ENCODE results near the gene FAM200C. TPM values are rescaled to one million over a fixed set of nuclear protein-coding genes. Genes with fewer than 3 reads are reported as not detected.

FAM200C gene
- total and polyA plus RNA-seq, 10 of the 15 experiments (the other 5 are each of a cell fraction or from before 2014, with no cell fraction given), result 1.0 to 5.4 (median 2.2) TPM

DNA sequence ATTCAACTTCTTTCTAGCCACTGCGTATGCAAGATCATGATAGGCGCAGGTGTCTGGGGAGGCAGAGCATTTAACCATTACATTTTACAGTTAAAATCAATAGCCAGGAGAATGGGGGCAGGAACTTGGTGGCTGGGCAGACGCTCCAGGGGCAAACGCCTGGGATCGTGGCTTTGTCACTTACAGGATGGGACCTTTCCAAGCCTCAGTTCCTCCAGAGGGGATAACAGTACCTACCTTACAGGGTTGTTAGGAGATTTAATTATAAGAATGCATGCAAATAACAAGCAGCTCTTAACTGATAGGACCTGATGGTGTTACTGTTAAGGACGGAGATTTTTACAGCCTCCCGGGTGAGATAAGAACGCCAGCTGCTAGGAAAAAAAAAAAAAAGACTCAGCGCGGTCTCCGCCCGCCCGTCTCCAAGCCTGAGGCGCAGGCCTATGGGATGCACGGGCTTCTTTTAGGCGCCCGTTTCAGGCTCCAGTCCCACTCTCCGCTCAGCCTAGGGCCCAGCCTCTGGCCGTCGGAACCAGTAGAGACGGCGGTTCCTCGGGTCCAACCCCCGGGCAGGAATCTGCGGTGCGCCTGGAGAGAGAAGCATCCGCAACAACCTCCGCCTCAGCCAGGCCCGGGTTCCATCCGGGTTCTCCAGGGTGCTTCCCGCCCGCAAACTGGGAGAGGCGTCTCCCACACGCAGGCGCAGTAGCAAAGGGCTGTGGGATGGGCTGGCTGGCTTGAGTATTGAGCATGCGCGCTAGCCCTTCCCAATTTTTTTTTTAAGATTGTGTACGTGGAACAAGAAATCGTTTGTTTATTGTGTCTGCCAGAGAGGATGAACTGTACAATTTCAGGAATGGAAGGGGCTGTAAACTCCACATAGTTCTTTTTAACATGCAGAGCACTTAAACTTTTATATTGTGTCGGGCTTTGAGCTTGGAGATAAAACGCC is at the start of gene FAM200C (continued):
- TF ChIP-seq, protein P1, sequence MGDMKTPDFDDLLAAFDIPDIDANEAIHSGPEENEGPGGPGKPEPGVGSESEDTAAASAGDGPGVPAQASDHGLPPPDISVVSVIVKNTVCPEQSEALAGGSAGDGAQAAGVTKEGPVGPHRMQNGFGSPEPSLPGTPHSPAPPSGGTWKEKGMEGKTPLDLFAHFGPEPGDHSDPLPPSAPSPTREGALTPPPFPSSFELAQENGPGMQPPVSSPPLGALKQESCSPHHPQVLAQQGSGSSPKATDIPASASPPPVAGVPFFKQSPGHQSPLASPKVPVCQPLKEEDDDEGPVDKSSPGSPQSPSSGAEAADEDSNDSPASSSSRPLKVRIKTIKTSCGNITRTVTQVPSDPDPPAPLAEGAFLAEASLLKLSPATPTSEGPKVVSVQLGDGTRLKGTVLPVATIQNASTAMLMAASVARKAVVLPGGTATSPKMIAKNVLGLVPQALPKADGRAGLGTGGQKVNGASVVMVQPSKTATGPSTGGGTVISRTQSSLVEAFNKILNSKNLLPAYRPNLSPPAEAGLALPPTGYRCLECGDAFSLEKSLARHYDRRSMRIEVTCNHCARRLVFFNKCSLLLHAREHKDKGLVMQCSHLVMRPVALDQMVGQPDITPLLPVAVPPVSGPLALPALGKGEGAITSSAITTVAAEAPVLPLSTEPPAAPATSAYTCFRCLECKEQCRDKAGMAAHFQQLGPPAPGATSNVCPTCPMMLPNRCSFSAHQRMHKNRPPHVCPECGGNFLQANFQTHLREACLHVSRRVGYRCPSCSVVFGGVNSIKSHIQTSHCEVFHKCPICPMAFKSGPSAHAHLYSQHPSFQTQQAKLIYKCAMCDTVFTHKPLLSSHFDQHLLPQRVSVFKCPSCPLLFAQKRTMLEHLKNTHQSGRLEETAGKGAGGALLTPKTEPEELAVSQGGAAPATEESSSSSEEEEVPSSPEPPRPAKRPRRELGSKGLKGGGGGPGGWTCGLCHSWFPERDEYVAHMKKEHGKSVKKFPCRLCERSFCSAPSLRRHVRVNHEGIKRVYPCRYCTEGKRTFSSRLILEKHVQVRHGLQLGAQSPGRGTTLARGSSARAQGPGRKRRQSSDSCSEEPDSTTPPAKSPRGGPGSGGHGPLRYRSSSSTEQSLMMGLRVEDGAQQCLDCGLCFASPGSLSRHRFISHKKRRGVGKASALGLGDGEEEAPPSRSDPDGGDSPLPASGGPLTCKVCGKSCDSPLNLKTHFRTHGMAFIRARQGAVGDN (IDR thresholded peaks at IDR 0.05), result peak; percentile 59
- TF ChIP-seq POLR2AphosphoS2 (IDR thresholded peaks at IDR 0.05; ENCODE audit: low read depth, low read length) (peak; percentile 62; the same call in 1 of the 2 replicates), CBFB (IDR thresholded peaks at IDR 0.05; ENCODE audit: low read depth) (peak; percentile 40; the same call in 1 of the 2 replicates), NRF1 (conservative IDR thresholded peaks at IDR 0.05; ENCODE audit: low read depth, low read length) (peak; percentile 73), STAT1 (conservative IDR thresholded peaks at IDR 0.05) (0 out of 2 replicates have a peak, but pooled peaks have one; percentile 68), IKZF2 (IDR thresholded peaks at IDR 0.05) (peak; percentile 81 to 85), SMAD5 (IDR thresholded peaks at IDR 0.05; ENCODE audit: low read depth) (peak; percentile 75; the same call in 1 of the 2 replicates), ZNF622 (IDR thresholded peaks at IDR 0.05) (no peak), ZNF384 (IDR thresholded peaks at IDR 0.05; ENCODE audit: borderline replicate concordance, low read depth, low read length) (peak; percentile 88), RB1 (IDR thresholded peaks at IDR 0.05; ENCODE audit: borderline replicate concordance) (peak; percentile 85; the same call in 1 of the 2 replicates), USF2 (IDR thresholded peaks at IDR 0.05; ENCODE audit: borderline replicate concordance, low read depth, low read length) (no peak), CREM (IDR thresholded peaks at IDR 0.05; ENCODE audit: low read depth) (no peak), EP300 (IDR thresholded peaks at IDR 0.05; ENCODE audit: borderline replicate concordance in 1 of 2, control insufficient read depth in 1 of 2, low read depth in 2 of 2, low read length in 2 of 2) (0 out of 4 replicates have a peak, but pooled peaks of 1 of the 2 experiments have one; percentile 7), HDAC2 (IDR thresholded peaks at IDR 0.05) (no peak), GATAD2B (conservative IDR thresholded peaks at IDR 0.05; ENCODE audit: low read depth) (0 out of 2 replicates have a peak, but pooled peaks have one; percentile 43)
- TF ChIP-seq, protein P2, sequence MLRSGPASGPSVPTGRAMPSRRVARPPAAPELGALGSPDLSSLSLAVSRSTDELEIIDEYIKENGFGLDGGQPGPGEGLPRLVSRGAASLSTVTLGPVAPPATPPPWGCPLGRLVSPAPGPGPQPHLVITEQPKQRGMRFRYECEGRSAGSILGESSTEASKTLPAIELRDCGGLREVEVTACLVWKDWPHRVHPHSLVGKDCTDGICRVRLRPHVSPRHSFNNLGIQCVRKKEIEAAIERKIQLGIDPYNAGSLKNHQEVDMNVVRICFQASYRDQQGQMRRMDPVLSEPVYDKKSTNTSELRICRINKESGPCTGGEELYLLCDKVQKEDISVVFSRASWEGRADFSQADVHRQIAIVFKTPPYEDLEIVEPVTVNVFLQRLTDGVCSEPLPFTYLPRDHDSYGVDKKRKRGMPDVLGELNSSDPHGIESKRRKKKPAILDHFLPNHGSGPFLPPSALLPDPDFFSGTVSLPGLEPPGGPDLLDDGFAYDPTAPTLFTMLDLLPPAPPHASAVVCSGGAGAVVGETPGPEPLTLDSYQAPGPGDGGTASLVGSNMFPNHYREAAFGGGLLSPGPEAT (IDR thresholded peaks at IDR 0.05; ENCODE audit: low read depth), result peak; percentile 85
- TF ChIP-seq, protein P3, sequence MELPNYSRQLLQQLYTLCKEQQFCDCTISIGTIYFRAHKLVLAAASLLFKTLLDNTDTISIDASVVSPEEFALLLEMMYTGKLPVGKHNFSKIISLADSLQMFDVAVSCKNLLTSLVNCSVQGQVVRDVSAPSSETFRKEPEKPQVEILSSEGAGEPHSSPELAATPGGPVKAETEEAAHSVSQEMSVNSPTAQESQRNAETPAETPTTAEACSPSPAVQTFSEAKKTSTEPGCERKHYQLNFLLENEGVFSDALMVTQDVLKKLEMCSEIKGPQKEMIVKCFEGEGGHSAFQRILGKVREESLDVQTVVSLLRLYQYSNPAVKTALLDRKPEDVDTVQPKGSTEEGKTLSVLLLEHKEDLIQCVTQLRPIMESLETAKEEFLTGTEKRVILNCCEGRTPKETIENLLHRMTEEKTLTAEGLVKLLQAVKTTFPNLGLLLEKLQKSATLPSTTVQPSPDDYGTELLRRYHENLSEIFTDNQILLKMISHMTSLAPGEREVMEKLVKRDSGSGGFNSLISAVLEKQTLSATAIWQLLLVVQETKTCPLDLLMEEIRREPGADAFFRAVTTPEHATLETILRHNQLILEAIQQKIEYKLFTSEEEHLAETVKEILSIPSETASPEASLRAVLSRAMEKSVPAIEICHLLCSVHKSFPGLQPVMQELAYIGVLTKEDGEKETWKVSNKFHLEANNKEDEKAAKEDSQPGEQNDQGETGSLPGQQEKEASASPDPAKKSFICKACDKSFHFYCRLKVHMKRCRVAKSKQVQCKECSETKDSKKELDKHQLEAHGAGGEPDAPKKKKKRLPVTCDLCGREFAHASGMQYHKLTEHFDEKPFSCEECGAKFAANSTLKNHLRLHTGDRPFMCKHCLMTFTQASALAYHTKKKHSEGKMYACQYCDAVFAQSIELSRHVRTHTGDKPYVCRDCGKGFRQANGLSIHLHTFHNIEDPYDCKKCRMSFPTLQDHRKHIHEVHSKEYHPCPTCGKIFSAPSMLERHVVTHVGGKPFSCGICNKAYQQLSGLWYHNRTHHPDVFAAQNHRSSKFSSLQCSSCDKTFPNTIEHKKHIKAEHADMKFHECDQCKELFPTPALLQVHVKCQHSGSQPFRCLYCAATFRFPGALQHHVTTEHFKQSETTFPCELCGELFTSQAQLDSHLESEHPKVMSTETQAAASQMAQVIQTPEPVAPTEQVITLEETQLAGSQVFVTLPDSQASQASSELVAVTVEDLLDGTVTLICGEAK (IDR thresholded peaks at IDR 0.05; ENCODE audit: borderline replicate concordance), result 0 out of 2 replicates have a peak, but pooled peaks have one; percentile 14
